Endometrial microvascular endothelial cells (primary cell): Measurements from ENCODE around the gene DHX38. TPM values are rescaled to one million over a fixed set of nuclear protein-coding genes. Genes with fewer than 3 reads are reported as not detected.
"Not testable (repeated sequence)": the region's sequence is repeated elsewhere in the genome, so short reads cannot be mapped to it uniquely, and the experiment has no call there.

Experiments used
- in situ Hi-C: cut with HindIII; loops from 2 replicates; pipeline ENCODE4 v1.10.0; 2017; ENCODE audit warnings: low sequenced_read_pairs, low pct_unique_long_range_greater_than_20kb; ENCODE audit errors: inconsistent ontology term
- total RNA-seq: library from RNA; depleted of rRNA; stranded (reverse); fragments of >200 nt; gene quantifications from one replicate; pipeline ENCODE4 v1.2.3, GENCODE V29; 2015; ENCODE audit errors: inconsistent ontology term

Gene DHX38
- total RNA-seq: 39.6 TPM

GRCh38 chr16:72093448-72094265, at the start of gene DHX38, which contains the start of gene TXNL4B:
TSS of gene DHX38 (plus strand) at chr16:72093847. CDS start at chr16:72096158, 2,311 bp downstream.
TSS of gene TXNL4B (minus strand) at chr16:72093620. CDS start at chr16:72090749, 2,871 bp downstream.
- in situ Hi-C loops: no loop called here

GRCh38 chr16:72044296-72044695, 49.4 kb upstream of the DHX38 start:
- in situ Hi-C loops: no loop called here

- in situ Hi-C loops: no loop called here
Observed at GRCh38 chr16:72044825-72045359, 48.8 kb upstream of the DHX38 start.

GRCh38 chr16:72049110-72049509, 44.5 kb upstream of the DHX38 start:
- in situ Hi-C loops: no loop called here

- in situ Hi-C loops: no loop called here
Observed at GRCh38 chr16:72050769-72051464, 42.7 kb upstream of the DHX38 start.

GRCh38 chr16:72051818-72052217, 41.8 kb upstream of the DHX38 start:
- in situ Hi-C loops: no loop called here

- in situ Hi-C loops: not testable (repeated sequence)
Observed at GRCh38 chr16:72054254-72054847, 39.3 kb upstream of the DHX38 start, which contains the start of gene HP. TSS of gene HP (plus strand) at chr16:72054505. CDS start at chr16:72054653, 148 bp downstream.

- in situ Hi-C loops: no loop called here
Observed at GRCh38 chr16:72055911-72056310, 37.7 kb upstream of the DHX38 start.

GRCh38 chr16:72057313-72057712, 36.3 kb upstream of the DHX38 start:
- in situ Hi-C loops: not testable (repeated sequence)

- in situ Hi-C loops: not testable (repeated sequence)
Observed at GRCh38 chr16:72059060-72059459, 34.6 kb upstream of the DHX38 start.

- in situ Hi-C loops: no loop called here
Observed at GRCh38 chr16:72060405-72060804, 33.2 kb upstream of the DHX38 start.

- in situ Hi-C loops: no loop called here
Observed at GRCh38 chr16:72061564-72061963, 32.1 kb upstream of the DHX38 start.

GRCh38 chr16:72064361-72064894, 29.2 kb upstream of the DHX38 start:
- in situ Hi-C loops: no loop called here

- in situ Hi-C loops: no loop called here
Observed at GRCh38 chr16:72066747-72067146, 26.9 kb upstream of the DHX38 start.

GRCh38 chr16:72068930-72069329, 24.7 kb upstream of the DHX38 start:
- in situ Hi-C loops: no loop called here

- in situ Hi-C loops: no loop called here
Observed at GRCh38 chr16:72072514-72073342, 20.9 kb upstream of the DHX38 start.

- in situ Hi-C loops: no loop called here
Observed at GRCh38 chr16:72073560-72074230, 20.0 kb upstream of the DHX38 start.

- in situ Hi-C loops: not testable (repeated sequence)
Observed at GRCh38 chr16:72075067-72075466, 18.6 kb upstream of the DHX38 start.
